D721Med (cell line): ENCODE measurements around the gene LSM3.

Source experiments
- DNase-seq: peaks from one replicate; pipeline ENCODE4 v3.0.0; 2011; ENCODE audit warnings: low spot score; ENCODE audit not compliant: insufficient read length
- FAIRE-seq: peaks from 2 replicates; lab custom pipeline; 2011; peaks lifted over from hg19 to GRCh38; lab: Jason Lieb, UNC
- TF ChIP-seq, protein P1 (sequence below): IDR thresholded peaks from 2 replicates; pipeline ENCODE4 v1.5.1; 2012; ENCODE audit warnings: mild to moderate bottlenecking, control low read depth; ENCODE audit not compliant: insufficient read depth; ENCODE audit errors: missing control alignments

Gene LSM3

DNA sequence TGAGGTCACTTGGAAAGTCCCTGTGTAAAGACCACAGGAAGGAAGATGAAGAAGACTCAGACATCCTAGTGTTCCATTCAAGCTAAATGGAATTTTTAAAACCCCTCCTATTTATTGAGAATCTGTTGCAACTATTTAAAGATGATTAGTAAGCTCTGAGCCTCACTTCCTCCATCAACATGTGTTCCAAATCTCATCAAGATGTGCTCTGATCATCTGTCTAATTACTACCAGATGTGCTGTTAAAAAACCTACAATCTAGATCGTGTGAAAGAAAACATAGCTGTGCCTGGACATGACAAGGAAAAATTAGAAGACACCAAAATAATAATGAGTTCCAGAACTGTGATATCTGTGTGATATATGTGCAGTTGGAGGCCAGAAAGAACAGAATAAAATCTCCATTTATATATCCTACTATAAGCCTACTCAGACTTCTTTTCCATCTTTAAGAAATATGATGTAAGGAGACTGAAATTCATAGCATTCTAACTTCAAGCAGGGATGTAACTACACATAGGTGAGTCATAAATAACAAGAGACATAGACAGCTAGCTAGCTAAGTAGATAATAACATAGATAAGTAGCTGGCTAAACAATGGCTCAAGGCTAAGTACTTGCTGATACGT is 8.0 kb upstream of the LSM3 start:
- FAIRE-seq (peak; percentile 66), DNase-seq (no peak)
- TF ChIP-seq, protein P1, sequence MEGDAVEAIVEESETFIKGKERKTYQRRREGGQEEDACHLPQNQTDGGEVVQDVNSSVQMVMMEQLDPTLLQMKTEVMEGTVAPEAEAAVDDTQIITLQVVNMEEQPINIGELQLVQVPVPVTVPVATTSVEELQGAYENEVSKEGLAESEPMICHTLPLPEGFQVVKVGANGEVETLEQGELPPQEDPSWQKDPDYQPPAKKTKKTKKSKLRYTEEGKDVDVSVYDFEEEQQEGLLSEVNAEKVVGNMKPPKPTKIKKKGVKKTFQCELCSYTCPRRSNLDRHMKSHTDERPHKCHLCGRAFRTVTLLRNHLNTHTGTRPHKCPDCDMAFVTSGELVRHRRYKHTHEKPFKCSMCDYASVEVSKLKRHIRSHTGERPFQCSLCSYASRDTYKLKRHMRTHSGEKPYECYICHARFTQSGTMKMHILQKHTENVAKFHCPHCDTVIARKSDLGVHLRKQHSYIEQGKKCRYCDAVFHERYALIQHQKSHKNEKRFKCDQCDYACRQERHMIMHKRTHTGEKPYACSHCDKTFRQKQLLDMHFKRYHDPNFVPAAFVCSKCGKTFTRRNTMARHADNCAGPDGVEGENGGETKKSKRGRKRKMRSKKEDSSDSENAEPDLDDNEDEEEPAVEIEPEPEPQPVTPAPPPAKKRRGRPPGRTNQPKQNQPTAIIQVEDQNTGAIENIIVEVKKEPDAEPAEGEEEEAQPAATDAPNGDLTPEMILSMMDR = no peak

DNA sequence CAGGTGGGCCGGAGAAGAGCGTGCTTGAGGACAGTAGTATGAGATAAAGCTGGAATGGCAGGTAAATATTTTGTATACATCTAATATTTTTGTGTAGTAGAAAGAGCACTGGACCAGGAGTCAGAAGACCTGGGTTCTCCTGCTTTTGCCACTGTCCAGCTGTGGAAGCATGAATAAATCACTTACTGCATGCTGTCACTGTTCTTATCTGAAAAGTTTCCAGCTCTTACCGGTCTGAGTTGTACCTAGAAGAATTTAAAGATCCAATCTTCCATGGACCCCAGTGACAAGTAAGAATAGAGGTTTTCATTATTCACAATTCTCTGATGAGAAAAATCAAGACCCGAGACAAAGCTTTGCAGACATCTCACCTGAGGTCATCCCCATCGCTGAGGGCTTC is 6.1 kb upstream of the LSM3 start:
- TF ChIP-seq, protein P1 = no peak

DNA sequence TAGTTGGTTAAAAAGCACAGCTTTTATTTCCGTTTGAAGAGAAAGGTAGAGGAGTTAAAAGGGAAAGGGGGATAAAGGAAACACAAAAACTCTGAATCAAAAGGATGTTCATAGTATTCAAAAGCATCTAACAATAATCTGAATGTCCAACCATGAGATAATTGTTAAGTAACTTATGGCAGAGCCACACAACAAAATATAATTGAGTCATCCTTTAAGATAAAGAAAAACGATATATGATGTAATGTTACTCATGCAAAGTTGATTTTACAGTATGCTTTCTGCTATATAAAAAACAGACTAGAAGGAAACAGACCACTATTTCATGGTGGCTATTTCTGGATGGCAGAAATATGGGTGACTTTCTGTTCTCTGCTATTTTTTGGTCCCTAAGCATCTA is 4.1 kb upstream of the LSM3 start:
- FAIRE-seq = no peak
- TF ChIP-seq, protein P1 = no peak
- no peak for DNase-seq

More for the DNA sequence above, 6.1 kb upstream of the LSM3 start:
- FAIRE-seq = no peak
- no peak for DNase-seq

DNA sequence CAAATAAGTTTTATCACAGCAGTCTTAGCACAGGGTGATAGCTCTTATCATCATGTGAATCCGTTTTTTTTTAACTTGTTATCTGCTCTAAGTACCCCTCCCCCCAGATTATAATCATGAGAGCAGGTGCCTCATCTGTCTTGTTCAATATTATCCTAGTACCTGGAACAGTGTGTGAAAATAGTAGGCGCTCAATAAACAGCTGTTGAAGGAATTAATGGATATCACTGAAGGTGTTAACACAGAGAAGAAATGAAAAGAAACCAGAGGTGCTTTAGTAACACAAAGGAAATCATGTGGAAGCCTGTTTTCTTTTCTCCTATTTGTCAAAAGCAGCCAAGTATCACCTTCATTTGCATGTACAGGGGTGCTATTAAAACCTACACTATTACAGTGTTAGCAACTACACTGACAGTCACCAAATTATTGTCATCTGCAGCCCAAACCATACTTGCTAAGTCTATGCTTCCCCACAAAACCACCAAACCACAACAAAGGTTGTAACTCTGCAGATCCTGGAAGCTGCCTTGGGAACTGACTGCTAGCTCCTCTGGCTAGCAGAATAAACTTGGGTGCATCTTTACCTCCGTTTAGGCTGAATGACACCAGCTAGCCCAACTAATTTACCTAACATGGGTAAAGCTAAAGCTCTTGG is 3.1 kb upstream of the LSM3 start:
- no peak for DNase-seq
- TF ChIP-seq, protein P1 = no peak
- FAIRE-seq = no peak

DNA sequence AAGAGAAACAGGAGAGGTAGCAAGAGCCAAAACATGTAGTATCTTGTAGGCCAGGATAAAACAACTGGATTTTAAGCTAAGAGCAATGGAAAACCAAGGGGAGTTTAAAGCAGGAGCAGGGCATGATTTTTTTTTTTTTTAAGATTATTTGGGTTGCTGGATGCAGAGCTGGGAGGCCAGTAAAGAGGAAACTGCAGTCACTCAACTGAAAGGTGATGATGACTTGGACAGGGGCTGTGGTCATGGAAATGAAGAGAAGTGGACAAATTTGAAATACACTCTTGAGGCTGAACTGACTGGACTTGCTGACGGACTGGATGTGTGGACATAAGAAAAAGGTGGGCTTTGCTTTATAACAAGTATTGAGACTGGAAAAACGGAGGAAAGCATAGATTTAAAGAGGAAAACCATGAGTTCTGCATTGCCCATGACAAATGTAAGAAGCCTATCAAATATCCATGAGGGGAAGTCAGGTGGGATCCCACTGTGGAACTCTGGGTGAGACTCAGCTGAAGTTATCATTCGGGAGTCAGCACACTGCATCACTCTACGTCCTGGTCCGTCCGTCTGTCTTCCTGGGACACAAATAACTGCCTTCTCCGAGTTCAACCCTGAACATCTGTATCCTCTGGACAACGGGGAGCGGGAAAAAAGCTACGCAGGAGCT is 904 bp upstream of the LSM3 start:
- DNase-seq (no peak), FAIRE-seq (no peak)
- TF ChIP-seq, protein P1 = no peak

DNA sequence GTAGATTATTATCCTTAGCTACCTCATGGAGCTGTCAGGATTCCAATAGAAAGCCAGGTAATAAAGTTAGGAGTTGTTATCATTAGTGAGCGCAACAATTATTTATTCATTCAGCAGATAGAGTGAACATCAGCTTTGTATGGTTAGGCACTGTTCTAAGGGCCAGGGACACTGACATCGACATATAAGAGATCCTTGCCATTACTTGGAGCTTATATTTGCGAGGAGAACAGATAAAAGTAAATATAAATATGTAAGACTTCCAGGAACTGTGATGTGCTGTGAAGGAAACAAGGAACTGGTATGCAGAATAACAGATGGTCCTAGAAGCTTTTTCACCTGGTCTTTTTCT is 473 bp downstream of the LSM3 start:
- TF ChIP-seq, protein P1 = no peak
- FAIRE-seq = no peak
- no peak for DNase-seq

DNA sequence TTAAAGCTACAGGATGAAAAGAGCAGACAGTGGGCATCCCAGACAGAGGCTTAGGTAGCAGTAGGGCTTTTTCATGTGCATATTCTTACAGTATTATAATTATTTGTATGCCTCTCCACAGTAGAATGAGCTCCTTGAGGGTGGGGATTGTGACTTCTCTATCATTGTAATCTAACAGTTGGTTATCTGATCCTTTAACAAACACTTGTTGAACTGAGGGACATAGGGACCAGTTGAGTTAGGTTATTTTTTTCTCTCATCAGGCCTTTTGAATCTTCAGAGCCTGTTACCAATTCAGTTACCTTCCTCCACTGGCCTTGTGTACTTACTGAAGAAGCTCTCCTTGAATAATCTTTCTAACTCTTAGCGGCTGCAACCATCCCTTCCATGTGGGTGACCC is 1.2 kb downstream of the LSM3 start:
- FAIRE-seq = no peak
- TF ChIP-seq, protein P1 = no peak

More for the DNA sequence above, 1.2 kb downstream of the LSM3 start:
- no peak for DNase-seq
